Left colon (tissue), 2 donors: ENCODE results near the gene PLXNC1. TPM values are rescaled to one million over a fixed set of nuclear protein-coding genes. Genes with fewer than 3 reads are reported as not detected.
A peak's percentile ranks its signal among the peaks of the same experiment; 100 is the strongest.

ENCODE experiments used
- ATAC-seq: fragments of 200-7000 bp; cut with Tn5 transposase; one replicate; pipeline ENCODE4 v1.9.1; 2020; ENCODE audit warnings: mild to moderate bottlenecking, moderate library complexity
- DNase-seq, 2 donors: peaks; one replicate each; pipeline ENCODE4 v3.0.0-alpha.2; 2020
- intact Hi-C, 2 donors: fragments of 100-400 bp; cut with DNase I in 1 of 2; cut with micrococcal nuclease in 1 of 2; formaldehyde crosslinking; loops; one replicate each; pipeline versions ENCODE4 v1.11.2 to v1.14.0; 2022; cut with DNase I, micrococcal nuclease
- total RNA-seq, 2 donors: library from RNA; stranded (reverse); fragmentation: NEBNext Ultra II Directional; extraction: Animal tissue kit (Norgen Biotek cat#: 25700); gene quantifications; one replicate each; pipeline ENCODE4 v1.2.1, GENCODE V29; 2021
- donor health status: DM: no; HTN: no; CAD: no.
- donor health status: DM: yes; HTN: yes; CAD: no.

The PLXNC1 gene
- total RNA-seq, 2 donors from 2014 or later: 7.4 to 11.2 TPM

DNA sequence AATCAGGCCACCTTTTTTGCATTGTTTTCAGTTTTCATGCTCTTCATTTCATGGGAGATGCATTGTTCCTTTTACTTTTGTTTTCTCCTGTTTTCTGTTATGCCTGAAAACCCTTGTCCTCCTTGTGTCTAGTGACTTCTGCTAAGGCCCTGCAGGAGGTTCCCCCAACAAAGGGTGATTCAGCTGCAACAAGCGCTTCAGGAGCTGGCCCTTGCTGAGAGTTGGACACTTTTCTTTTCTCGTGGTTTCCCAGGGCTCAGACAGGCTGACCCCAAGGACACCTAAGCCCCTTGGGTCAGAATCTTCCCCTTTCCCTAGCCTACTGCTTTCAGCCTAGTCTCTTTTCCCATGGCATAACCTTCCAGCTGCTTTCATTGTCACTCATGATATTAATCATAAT lies 98.9 kb downstream of the PLXNC1 start:
- intact Hi-C loops: no loop called here
- no peak for DNase-seq
- no peak for ATAC-seq

DNA sequence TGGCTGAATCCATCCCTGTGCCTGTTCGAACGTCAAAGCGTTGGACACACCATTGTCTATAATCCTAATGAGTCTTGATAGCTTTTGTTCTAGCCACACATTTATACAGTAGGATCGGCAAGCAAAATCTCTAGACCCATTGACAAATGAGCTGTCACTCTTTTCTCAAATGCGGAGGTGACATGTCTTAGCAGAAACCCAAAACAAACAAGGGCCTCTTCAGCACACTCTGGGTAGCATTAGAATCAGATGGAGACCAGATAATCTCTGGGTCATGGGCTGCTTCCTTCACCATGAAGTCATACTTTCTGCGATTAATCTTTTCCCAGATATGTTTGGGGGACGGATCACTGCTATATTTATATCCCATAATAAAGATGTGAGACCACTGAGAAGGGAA lies 100.2 kb downstream of the PLXNC1 start:
- intact Hi-C loops: no loop called here
- ATAC-seq: no peak
- no peak for DNase-seq

DNA sequence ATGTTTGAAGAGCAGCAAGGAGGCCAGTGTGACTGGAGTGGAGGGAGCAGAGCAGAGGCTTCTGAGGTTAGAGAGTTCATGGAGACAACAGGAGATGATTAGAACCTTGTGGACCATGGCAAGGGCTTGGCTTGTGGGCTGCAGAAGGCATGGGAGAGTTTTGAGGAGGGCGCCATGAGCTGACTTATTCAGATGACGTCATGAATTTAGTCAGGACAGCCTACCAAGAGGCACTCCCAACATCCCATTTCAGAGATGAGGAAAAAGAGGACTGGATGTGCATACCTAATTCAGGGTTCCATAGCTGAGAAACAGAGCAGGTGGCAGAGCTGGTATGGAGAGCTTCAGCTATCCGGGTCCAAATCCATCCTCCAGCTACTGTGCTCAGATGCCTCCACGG lies 101.8 kb downstream of the PLXNC1 start:
- ATAC-seq: no peak
- intact Hi-C loops: no loop called here
- DNase-seq: no peak

DNA sequence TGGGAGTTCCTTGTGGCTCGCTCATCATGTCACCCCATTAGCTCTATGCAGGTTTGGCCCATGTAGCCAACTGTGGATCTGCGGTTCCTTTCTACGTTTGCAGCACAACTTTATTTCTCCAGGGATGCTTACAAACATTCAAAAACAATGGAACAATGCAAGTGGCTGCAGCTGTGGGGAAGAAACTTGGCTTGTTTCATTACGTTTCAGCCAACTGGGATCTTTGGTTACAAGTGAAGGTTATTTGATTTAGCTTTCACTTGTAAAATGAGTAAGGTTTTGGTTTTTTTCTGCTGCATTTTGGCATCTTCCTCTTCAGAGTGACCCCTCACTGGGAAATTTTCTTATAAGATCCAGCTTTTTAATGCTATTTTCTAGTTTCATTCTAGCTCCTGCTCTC lies 105.9 kb downstream of the PLXNC1 start:
- no peak for ATAC-seq
- intact Hi-C loops: no loop called here
- DNase-seq: no peak

DNA sequence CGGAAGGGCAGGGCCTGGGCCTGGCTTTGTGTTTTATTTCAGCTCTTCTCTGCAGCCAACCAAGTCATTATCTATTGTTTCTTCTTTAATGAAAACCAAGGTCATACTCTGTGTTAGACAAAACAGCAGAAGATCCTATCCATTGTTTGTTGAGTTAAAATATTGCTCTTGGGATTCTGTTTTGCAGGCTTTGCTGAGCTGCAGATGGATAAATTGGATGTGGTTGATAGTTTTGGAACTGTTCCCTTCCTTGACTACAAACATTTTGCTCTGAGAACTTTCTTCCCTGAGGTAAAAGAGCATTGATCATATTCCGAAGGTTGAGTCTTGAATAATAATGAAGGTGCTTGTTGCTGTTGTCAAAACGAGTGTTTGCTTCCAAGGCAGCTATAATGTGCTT lies 106.6 kb downstream of the PLXNC1 start:
- intact Hi-C loops: no loop called here
- DNase-seq (no peak), ATAC-seq (no peak)

DNA sequence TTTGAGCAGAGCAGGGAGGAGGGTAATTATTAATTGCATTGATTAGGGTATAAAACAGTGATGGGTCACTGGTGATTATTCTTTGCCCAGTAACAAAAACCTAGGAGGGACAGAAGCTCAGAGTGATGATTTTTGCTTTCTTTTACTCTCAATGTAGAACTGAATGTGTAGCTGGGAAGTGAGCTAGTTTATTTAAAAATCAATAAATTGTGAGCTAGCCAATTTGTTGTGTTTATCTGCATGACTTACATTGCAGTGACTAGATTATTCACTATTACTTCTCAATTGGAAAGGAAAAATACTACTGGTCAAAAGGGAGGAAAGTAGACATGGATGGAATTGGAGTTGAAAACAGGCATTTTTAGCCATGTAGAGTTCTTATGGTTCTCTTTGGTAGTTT lies 107.1 kb downstream of the PLXNC1 start:
- DNase-seq: no peak
- intact Hi-C loops: no loop called here
- no peak for ATAC-seq

DNA sequence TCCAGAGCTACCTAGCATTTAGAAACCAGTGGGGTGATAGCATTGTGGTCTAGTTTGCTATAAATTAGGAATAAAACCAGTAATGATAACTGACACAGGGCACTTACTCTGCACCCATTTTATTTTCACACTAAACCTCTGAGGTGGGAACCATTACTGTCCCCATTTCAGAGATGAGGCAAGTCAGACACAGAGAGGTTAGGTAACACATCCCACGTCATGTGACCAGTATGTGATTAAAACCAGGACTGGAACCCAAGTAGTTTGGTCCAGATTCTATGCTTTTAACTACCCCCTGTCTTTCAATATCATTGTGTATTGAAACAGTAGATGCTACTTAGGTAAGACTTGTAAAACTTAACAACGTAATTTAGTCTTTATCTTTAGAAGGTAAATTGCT lies 110.2 kb downstream of the PLXNC1 start:
- ATAC-seq (no peak), DNase-seq (no peak)
- intact Hi-C loops: no loop called here

DNA sequence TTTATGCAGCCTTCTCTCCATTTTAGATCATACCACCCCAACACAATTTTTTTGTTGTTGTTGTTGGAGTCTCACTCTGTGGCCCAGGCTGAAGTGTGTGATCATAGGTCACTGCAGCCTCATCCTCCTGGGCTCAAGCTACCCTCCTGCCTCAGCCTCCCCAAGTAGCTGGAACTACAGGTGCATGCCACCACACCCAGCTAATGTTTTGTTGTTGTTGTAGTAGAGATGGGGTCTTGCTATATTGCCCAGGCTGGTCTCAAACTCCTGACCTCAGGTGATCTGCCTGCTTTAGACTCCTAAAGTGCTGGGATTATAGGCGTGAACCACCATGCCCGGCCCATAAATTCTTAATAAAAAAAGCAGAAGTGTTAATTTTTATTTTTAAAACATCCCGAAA lies 111.6 kb downstream of the PLXNC1 start:
- ATAC-seq: no peak
- intact Hi-C loops: no loop called here

DNA sequence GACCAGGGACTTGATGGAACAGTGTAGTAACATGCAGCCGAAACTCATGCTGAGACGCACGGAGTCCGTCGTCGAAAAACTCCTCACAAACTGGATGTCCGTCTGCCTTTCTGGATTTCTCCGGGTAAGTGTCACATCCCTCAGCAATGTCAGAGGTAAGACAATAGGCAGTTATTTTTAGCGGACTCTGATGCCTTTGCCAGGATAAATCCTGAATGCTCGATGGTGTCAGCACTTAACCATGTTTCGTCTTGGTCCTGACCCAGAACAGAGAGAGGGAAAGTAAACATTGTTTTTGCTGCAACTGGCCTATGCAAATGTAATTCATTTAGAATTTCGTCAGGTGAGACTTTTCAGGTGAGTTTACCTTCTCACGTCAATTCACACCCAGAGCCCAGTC lies 112.3 kb downstream of the PLXNC1 start:
- DNase-seq (no peak), ATAC-seq (no peak)
- intact Hi-C loops: no loop called here

More for the DNA sequence above, 111.6 kb downstream of the PLXNC1 start:
- DNase-seq: no peak

DNA sequence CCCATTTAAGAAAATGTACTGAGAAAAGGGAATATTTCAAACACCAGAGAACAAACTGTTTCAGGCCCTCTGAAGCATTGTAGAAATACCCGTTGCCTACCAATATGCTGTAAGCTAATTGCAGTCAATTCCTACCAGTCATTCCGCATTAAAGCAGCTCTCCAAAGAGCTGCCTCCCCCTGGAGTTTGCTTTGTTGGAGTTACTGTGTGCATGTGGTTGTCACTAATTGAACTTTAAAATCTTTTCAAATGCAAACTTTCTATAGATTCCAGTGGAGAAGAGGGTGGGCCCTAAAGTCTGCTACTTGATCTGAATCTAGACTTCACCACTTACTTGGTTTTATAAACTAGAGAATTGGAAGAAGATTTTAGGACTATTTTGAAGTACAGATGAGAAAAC lies 112.7 kb downstream of the PLXNC1 start:
- DNase-seq: no peak
- no peak for ATAC-seq
- intact Hi-C loops: no loop called here

DNA sequence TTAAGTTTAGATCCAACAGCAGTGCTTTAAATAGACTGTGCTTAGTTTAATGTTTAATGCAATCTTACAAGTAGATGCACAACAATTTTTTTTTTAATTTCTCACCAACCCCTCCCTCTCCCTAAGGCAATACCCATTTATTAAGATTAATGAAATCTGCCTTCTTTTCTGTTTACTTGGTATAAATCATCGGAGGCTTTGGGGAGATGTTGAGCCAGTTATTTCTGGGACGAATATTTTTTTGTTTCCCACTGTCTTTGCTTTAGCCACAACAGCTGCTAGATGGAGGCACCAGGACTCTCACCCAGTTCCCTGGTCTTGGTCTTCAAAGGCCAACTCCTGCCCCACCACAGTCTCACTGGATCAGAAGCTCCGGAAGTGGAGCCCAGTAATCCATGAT lies 113.4 kb downstream of the PLXNC1 start:
- no peak for ATAC-seq
- intact Hi-C loops: no loop called here
- no peak for DNase-seq

DNA sequence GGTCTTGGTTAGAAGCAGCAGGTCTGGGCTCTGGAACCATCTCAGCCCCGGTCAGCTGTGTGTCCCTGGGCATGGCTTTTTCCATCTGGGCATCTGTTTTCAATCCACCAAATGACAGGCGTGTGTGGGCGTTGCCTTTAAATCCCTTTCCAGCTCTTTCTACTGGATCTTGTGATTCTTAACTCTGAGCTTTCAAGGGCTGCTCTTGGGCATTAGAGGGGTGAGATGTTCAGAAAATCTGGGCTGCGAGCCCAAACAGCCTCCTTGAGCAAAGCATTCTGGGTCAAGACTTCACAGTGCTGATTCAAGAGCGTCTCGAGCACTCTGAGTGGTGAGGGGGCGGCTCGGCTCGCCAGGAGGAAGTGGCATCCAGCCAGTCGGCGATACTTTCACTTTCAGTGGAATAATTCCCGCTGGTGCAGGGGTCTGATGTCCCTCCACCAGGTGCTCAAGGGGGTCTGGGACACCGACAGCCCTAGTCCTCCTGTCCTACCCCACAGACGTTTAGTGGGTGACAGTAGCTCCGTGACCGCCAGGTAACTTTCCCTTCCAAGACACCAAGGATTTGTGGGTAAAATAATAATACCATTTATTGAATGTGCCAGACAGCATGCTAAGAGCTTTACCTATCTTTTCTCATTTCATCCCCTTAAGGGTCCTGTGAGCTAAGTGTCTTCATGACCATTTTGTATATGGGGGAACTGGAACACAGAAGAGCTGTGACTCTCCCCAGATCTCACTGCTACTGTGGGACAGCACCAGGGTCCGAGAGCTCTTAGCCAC lies 114.0 kb downstream of the PLXNC1 start:
- intact Hi-C loops: no loop called here
- DNase-seq (peak; percentile 79 to 82), ATAC-seq (peak; percentile 90)

DNA sequence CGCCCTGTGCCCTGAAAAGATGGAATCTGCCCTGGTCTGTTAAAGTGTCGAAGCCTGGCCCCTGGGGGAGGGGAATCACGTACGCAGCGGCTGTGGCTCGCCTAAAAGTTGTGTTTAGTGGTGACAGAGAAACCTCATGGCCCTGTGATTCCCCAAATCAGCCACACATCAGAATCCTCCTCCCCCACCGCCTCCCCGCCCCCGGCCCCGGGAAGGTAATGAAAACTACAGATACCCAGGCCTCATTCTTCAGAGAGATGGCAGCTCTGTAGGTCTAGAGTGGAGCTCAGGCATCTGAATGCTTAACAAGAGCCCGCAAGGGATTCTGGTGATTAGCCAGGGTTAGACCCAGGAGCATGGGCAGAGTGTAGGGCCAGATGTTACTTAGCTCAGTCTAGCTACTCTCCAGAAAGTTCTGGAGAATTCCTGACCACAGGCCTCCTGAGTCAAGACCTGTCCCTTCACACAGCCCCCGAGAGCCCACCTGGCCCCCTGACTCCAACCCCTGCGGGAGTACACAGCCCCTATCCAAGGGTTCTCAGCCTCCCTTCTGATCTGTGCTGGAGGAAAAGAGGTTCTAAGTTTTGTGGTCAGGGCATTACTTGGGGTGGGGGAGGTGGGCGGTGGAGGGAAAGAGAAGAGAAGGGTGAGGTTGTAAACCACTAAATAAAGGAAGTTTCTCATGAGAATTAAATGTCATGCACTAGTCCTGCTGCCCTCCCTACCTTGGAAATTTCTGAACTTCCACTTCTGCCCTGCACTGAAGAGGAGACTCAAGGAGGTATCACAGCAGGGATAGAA lies 114.8 kb downstream of the PLXNC1 start:
- intact Hi-C loops: no loop called here
- DNase-seq (peak in 1 of 2 donors; percentile 38), ATAC-seq (peak; percentile 10)

DNA sequence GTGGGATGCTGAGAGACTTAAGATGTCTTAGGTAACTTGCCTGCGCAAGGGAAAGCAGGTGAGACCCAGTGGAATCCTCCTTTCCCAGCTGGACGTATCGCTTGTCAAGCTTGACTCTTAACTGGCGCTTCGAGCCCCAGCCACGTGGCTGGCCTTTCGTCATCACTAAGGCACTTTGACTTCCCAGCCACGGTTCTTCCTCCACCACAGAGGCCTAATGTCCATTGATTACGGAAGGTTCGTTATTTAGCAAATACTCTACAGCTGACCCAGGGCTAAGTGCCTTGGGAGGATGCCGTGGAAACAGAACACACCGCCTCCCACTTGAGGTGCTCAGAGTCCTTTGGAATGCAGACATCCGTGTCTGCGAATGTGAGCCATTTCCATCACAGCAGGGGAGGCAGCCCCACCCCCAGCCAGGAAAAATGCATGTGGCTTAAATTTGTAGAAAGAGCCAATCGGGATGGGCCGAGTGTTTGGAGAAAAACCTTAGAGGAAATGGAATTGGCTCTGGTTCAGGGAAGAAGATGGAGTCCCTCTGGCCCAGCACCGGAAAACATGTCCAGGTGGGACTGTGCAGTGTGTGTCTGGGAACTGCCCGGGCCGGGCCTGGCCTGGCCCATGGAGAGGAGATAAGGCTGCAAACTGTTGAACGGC lies 115.7 kb downstream of the PLXNC1 start:
- ATAC-seq: no peak

DNA sequence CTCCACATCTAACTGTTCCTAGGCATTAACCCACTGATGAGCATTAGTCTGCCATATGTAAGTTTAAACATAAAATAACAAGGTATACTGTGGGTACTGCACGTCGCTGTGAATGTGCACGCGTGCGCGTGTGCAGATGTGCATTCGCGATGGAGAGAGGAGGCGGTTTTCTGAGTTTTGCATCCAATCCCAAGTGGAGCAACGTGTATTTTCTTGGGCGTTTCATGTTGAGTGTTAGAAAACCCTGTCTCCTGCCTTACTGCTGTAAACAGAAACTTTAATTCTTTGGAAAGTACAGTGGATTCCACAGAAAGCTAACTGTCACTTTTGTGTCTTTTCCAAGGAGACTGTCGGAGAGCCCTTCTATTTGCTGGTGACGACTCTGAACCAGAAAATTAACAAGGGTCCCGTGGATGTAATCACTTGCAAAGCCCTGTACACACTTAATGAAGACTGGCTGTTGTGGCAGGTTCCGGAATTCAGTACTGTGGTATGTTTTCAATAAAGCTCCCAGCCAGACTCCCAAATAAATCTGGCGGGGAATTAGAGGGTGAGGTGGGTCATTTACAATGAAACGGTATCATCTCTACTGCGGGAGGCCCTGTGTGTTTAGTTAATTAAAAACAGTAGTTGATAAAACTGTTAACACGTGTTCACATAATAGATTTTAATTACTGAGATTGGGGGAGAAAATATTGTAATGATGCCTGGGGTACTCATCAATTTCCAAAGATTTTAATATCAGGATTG lies 116.5 kb downstream of the PLXNC1 start:
- ATAC-seq (no peak), DNase-seq (no peak)
- intact Hi-C loops: no loop called here

More for the DNA sequence above, 115.7 kb downstream of the PLXNC1 start:
- intact Hi-C loops: no loop called here
- DNase-seq: no peak

DNA sequence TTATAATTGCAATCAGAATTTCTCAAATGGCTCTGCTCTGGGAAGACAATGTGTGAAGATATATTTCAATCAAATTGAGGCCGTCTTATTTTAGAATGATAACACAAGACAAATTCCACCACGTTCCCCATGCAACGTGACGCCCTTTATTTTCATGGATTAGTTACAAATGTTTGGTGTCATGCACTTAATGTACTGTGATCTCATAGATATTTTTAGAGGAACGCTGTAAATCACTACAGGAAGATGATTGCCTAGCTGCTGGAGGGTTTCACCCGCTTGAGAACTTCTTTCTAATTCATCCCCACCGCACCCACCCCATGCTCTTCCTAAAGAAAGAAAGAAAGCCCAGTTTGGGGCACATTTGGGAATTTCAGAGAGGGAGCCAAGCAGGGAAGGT lies 117.2 kb downstream of the PLXNC1 start:
- intact Hi-C loops: no loop called here
- DNase-seq: no peak
- no peak for ATAC-seq

DNA sequence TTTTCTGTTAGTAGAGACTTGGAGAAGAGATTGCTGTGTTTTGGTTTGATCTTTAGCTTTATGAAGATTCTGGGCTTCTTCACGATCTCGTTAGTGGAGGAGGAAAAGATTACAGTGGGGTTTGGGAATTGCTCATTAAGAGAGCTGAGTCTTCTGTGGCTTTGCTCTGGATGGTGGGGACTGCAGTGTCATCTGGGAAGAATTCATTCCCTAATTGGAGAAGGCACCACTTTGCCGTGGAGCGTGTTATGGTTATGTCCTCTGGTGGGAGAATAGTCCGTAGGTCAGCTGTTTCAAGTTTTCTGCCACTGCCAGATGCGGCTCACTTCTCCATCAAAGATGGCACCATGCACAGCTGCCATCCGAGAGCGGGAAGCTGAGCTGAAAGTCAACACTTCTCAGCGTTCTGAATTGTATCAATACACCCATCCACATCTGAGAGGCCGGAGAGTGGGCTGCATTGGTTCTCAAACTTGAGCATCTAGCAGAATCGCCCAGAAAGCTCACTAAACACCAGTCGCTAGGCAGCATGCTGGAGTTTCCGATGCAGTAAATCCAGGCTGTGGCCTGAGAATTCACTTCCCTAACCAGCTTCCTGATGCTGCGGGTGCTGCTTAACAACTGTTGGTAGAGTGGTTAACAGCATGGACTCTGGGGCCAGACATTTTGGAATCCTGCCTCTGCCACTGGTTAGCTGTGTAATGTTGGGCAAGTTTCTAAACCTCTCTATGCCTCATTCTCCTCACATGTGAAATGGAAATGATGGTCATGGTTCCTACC lies 117.8 kb downstream of the PLXNC1 start:
- ATAC-seq: no peak
- intact Hi-C loops: no loop called here
- no peak for DNase-seq

DNA sequence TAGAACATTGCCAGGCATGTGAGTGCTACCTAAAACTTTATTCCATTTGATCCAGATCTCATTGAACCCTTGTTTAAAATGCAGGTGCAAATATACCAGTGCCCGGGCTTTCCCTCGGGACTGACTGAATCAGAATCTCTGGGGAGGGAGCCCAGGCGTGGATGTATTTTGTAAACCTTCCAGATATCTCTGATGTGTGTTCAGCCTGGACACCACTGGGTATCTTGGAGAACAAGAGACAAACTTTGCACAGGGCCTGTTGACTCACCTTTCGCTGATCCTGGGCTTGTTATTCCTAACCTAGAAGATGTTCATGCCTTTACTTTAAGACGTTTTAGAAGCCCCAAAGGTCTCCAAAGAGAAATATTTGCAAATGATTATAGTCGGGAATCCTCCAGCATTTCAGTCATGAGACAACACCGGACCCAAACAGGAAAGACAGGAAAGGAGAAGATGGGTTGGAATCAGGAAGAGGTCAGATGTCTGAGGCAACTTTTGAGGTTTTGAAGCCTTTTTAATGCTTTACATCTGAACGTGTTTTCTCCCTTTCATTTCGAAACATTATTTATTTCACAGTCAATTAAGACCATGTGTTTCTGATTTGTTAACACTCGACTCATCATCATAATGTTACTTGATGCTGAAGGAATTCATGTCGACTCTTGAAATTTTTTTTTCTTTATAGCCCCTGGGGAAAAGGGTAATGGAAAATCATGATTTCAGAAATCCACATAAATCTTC lies 118.6 kb downstream of the PLXNC1 start:
- DNase-seq (no peak), ATAC-seq (no peak)
- intact Hi-C loops: no loop called here
